ENCODE results near the gene RTEL1. TPM values are rescaled to one million over a fixed set of nuclear protein-coding genes. Genes with fewer than 3 reads are reported as not detected.
"Not testable (repeated sequence)": the region's sequence is repeated elsewhere in the genome, so short reads cannot be mapped to it uniquely, and the experiment has no call there.

RTEL1 gene
- total RNA-seq, 1 experiment from 2014 or later: 43.0 TPM

- Histone ChIP-seq H3K9me3 (ENCODE audit: low read length) (no peaks in the 10 kb centered on the region), H3K4me3 (ENCODE audit: low read length) (no peak overlapping the region), H3K4me2 (ENCODE audit: low read length) (no peak overlapping the region), H3K4me1 (ENCODE audit: insufficient read depth, low read length) (no peaks in the 10 kb centered on the region), H3K36me3 (ENCODE audit: low read depth, low read length) (peaks cover 48% of the 10 kb centered on the region), H3K27ac (ENCODE audit: low read length) (no peak overlapping the region), H3K9me2 (replicated peaks; ENCODE audit: low read length) (no peaks in the 10 kb centered on the region), H2AFZ (ENCODE audit: low read length) (no peak overlapping the region), H3K79me2 (ENCODE audit: low read length) (peaks cover 69% of the 10 kb centered on the region), H3K27me3 (ENCODE audit: low read length) (no peaks in the 10 kb centered on the region), H4K20me1 (ENCODE audit: low read length) (no peaks in the 10 kb centered on the region), H3F3A (ENCODE audit: low read length, unreplicated experiment) (no peaks in the 10 kb centered on the region), H3K9ac (ENCODE audit: low read length) (no peak overlapping the region)
- ChIA-PET POLR2A (ENCODE audit: unreplicated experiment) (interaction anchor here (0.7 kb wide), 1 partner anchor 60 kb away, joined by 6 read pairs; no protein-coding TSS in a partner anchor), CTCF (no interaction called here)
- TF ChIP-seq CTCF (conservative IDR thresholded peaks at IDR 0.05; ENCODE audit: low read depth, low read length) (no peak), EZH2 (IDR thresholded peaks at IDR 0.05; ENCODE audit: low read length, unreplicated experiment) (no peak), EZH2phosphoT487 (IDR thresholded peaks at IDR 0.05; ENCODE audit: borderline replicate concordance, low read length) (no peak)
- DNase-seq (no peak), ATAC-seq (no peak)
- intact Hi-C loops (cut with micrococcal nuclease): no loop called here
- no TSS peak for BruUV-seq (replicated peaks)
Observed at GRCh38 chr20:63718996-63719395, 60.9 kb downstream of the RTEL1 start.

- POLR2A ChIA-PET (ENCODE audit: unreplicated experiment): not testable (repeated sequence)
Observed at GRCh38 chr20:63722967-63723622, 65.0 kb downstream of the RTEL1 start.

GRCh38 chr20:63730189-63730733 is 72.1 kb downstream of the RTEL1 start:
- H3K9me3 ChIP-seq (ENCODE audit: low read length); CTCF ChIA-PET; intact Hi-C loops (cut with micrococcal nuclease); H3K9ac ChIP-seq (ENCODE audit: low read length); H2AFZ ChIP-seq (ENCODE audit: low read length); H3K27me3 ChIP-seq (ENCODE audit: low read length); H3K36me3 ChIP-seq (ENCODE audit: low read depth, low read length); H3K4me3 ChIP-seq (ENCODE audit: low read length); ATAC-seq; DNase-seq; H3F3A ChIP-seq (ENCODE audit: low read length, unreplicated experiment); H3K27ac ChIP-seq (ENCODE audit: low read length); H3K4me1 ChIP-seq (ENCODE audit: insufficient read depth, low read length); H3K9me2 ChIP-seq (replicated peaks; ENCODE audit: low read length); POLR2A ChIA-PET (ENCODE audit: unreplicated experiment); BruUV-seq (replicated peaks); H4K20me1 ChIP-seq (ENCODE audit: low read length); H3K4me2 ChIP-seq (ENCODE audit: low read length): not testable (repeated sequence)
- peaks cover 45% of the 10 kb centered on the region for H3K79me2 ChIP-seq (ENCODE audit: low read length)

More at GRCh38 chr20:63722967-63723622, 65.0 kb downstream of the RTEL1 start:
- ATAC-seq; H3K27ac ChIP-seq (ENCODE audit: low read length); DNase-seq; CTCF ChIA-PET; H3F3A ChIP-seq (ENCODE audit: low read length, unreplicated experiment); H2AFZ ChIP-seq (ENCODE audit: low read length); H3K4me2 ChIP-seq (ENCODE audit: low read length); BruUV-seq (replicated peaks); intact Hi-C loops (cut with micrococcal nuclease); H3K9me2 ChIP-seq (replicated peaks; ENCODE audit: low read length); H3K9me3 ChIP-seq (ENCODE audit: low read length); H3K4me1 ChIP-seq (ENCODE audit: insufficient read depth, low read length); H3K9ac ChIP-seq (ENCODE audit: low read length); H3K4me3 ChIP-seq (ENCODE audit: low read length); H3K27me3 ChIP-seq (ENCODE audit: low read length); H4K20me1 ChIP-seq (ENCODE audit: low read length): not testable (repeated sequence)
- Histone ChIP-seq H3K79me2 (ENCODE audit: low read length) (peaks cover 63% of the 10 kb centered on the region), H3K36me3 (ENCODE audit: low read depth, low read length) (peaks cover 33% of the 10 kb centered on the region)
